GM23248 (cell line): ENCODE results near the gene PAX7. TPM values are rescaled to one million over a fixed set of nuclear protein-coding genes. Genes with fewer than 3 reads are reported as not detected.
"Not testable (repeated sequence)": the region's sequence is repeated elsewhere in the genome, so short reads cannot be mapped to it uniquely, and the experiment has no call there.

ENCODE experiments used
- DNase-seq: peaks from one replicate; pipeline ENCODE4 v3.0.0-alpha.2; 2015
- H2AFZ ChIP-seq: fragments of 200-600 bp; sonication (generic); 2 replicates; pipeline ENCODE4 v1.6.1; 2016; ENCODE audit warnings: antibody characterized with exemption
- H3F3A ChIP-seq: fragments of 200-600 bp; sonication (generic); 2 replicates; pipeline ENCODE4 v1.6.1; 2016; ENCODE audit warnings: mild to moderate bottlenecking, antibody characterized with exemption, mixed run types; ENCODE audit not compliant: insufficient read depth
- H3K27ac ChIP-seq: fragments of 200-600 bp; sonication (generic); 2 replicates; pipeline ENCODE4 v1.5.1; 2016; ENCODE audit warnings: mild to moderate bottlenecking
- H3K27me3 ChIP-seq: fragments of 200-600 bp; sonication (generic); replicated peaks from 2 replicates; pipeline ENCODE4 v1.6.1; 2016; ENCODE audit warnings: mild to moderate bottlenecking; ENCODE audit not compliant: insufficient read depth
- H3K36me3 ChIP-seq: fragments of 200-600 bp; sonication (generic); 2 replicates; pipeline ENCODE4 v1.6.1; 2016; ENCODE audit warnings: low read depth, mild to moderate bottlenecking
- H3K4me1 ChIP-seq: fragments of 200-600 bp; sonication (generic); 2 replicates; pipeline ENCODE4 v1.6.1; 2016; ENCODE audit warnings: mild to moderate bottlenecking; ENCODE audit not compliant: insufficient read depth
- H3K4me2 ChIP-seq: fragments of 200-600 bp; sonication (generic); one replicate; pipeline ENCODE4 v1.6.1; 2016; ENCODE audit warnings: mild to moderate bottlenecking; ENCODE audit not compliant: unreplicated experiment
- H3K4me3 ChIP-seq: fragments of 200-600 bp; sonication (generic); 2 replicates; pipeline ENCODE4 v1.5.1; 2016; ENCODE audit warnings: mild to moderate bottlenecking
- H3K79me2 ChIP-seq: fragments of 200-600 bp; sonication (generic); 2 replicates; pipeline ENCODE4 v1.6.1; 2016; ENCODE audit warnings: mild to moderate bottlenecking; ENCODE audit not compliant: insufficient read depth
- H3K9ac ChIP-seq: fragments of 200-600 bp; sonication (generic); 2 replicates; pipeline ENCODE4 v1.6.1; 2016; ENCODE audit warnings: mild to moderate bottlenecking
- H3K9me2 ChIP-seq: fragments of 200-600 bp; sonication (generic); 2 replicates; pipeline ENCODE4 v1.6.1; 2016; ENCODE audit warnings: mixed run types, mild to moderate bottlenecking, moderate library complexity; ENCODE audit not compliant: insufficient read depth
- H3K9me3 ChIP-seq: fragments of 200-600 bp; sonication (generic); one replicate; pipeline ENCODE4 v1.6.1; 2017; ENCODE audit warnings: low read depth
- H4K20me1 ChIP-seq: fragments of 200-600 bp; sonication (generic); 2 replicates; pipeline ENCODE4 v1.6.0; 2016; ENCODE audit not compliant: insufficient read depth
- EZH2 ChIP-seq: fragments of 200-600 bp; sonication (generic); IDR thresholded peaks from 2 replicates; pipeline ENCODE4 v1.6.1; 2018; ENCODE audit warnings: antibody characterized with exemption, mild to moderate bottlenecking; ENCODE audit not compliant: insufficient read depth, poor library complexity, severe bottlenecking
- EZH2phosphoT487 ChIP-seq: fragments of 200-600 bp; sonication (generic); IDR thresholded peaks from 2 replicates; pipeline ENCODE4 v1.6.1; 2018; ENCODE audit warnings: antibody characterized with exemption, moderate library complexity, mild to moderate bottlenecking, low read depth; ENCODE audit not compliant: insufficient read depth
- WGBS, 2 experiments: methylation state at CpG; one replicate each; pipeline ENCODE4 v1.1.6; 2015 to 2017; ENCODE audit warnings: low lambda C conversion rate in 2 of 2, low coverage in 1 of 2; ENCODE audit errors: missing lambda C conversion rate in 2 of 2; 5-methylcytosine and 5-hydroxymethylcytosine counted together
- in situ Hi-C: fragments of 300-500 bp; cut with MboI; formaldehyde crosslinking; loops from 2 replicates; pipeline ENCODE4 v1.15.0; 2020
- polyA plus RNA-seq: library from polyadenylated mRNA; unstranded; fragments of >200 nt; fragmentation: Nextera tagmentation; extraction: Ambion mirVana; gene quantifications from 2 replicates; pipeline ENCODE4 v1.2.1, GENCODE V29; 2016
- total RNA-seq: library from RNA; depleted of rRNA; stranded (reverse); fragments of >200 nt; shearing (Covaris generic); gene quantifications from 2 replicates; pipeline ENCODE4 v1.2.3, GENCODE V29; 2014

Gene PAX7
- total and polyA plus RNA-seq, 2 experiments from 2014 or later, result not detected

- H3K79me2 ChIP-seq, result no peaks in the 10 kb centered on the region
- H3K4me2 ChIP-seq, result no peak overlapping the region
- no peak overlapping the region for H3K4me3 ChIP-seq
- H3K27ac ChIP-seq, result no peak overlapping the region
- no peaks in the 10 kb centered on the region for H3K9me2 ChIP-seq
- in situ Hi-C loops, result no loop called here
- H3K36me3 ChIP-seq, result no peaks in the 10 kb centered on the region
- TF ChIP-seq EZH2phosphoT487, result no peak
- TF ChIP-seq EZH2, result no peak
- H2AFZ ChIP-seq, result no peak overlapping the region
- H4K20me1 ChIP-seq, result no peaks in the 10 kb centered on the region
- peaks cover 20% of the 10 kb centered on the region for H3K27me3 ChIP-seq
- no peaks in the 10 kb centered on the region for H3K4me1 ChIP-seq
- H3K9me3 ChIP-seq, result no peaks in the 10 kb centered on the region
- no peak for DNase-seq
- no peaks in the 10 kb centered on the region for H3F3A ChIP-seq
- 8 to 10% methylated on average over 25 of the region's 25 CpGs for WGBS, 2 experiments
- H3K9ac ChIP-seq, result no peak overlapping the region
Observed at GRCh38 chr1:18693256-18694098, 62.8 kb downstream of the PAX7 start.

- H3F3A ChIP-seq, H3K9me3 ChIP-seq, H3K4me1 ChIP-seq, H2AFZ ChIP-seq, H3K79me2 ChIP-seq, H3K4me3 ChIP-seq, H4K20me1 ChIP-seq, H3K36me3 ChIP-seq, H3K9ac ChIP-seq, in situ Hi-C loops, DNase-seq, H3K27ac ChIP-seq, H3K9me2 ChIP-seq, H3K4me2 ChIP-seq: not testable (repeated sequence)
- 51 to 57% methylated on average over 7 of the region's 7 CpGs for WGBS, 2 experiments
- peaks cover 20% of the 10 kb centered on the region for H3K27me3 ChIP-seq
Observed at GRCh38 chr1:18694289-18694688, 63.6 kb downstream of the PAX7 start.

GRCh38 chr1:18697541-18697940, 66.9 kb downstream of the PAX7 start:
- Histone ChIP-seq H3K9me3 (no peaks in the 10 kb centered on the region), H3K4me3 (no peak overlapping the region), H3K27ac (no peak overlapping the region), H3K36me3 (no peaks in the 10 kb centered on the region), H3K9me2 (no peaks in the 10 kb centered on the region), H3K4me1 (no peaks in the 10 kb centered on the region), H3K79me2 (no peaks in the 10 kb centered on the region), H2AFZ (no peak overlapping the region), H3K27me3 (peaks cover 20% of the 10 kb centered on the region), H3F3A (no peaks in the 10 kb centered on the region), H3K4me2 (no peak overlapping the region), H3K9ac (no peak overlapping the region), H4K20me1 (no peaks in the 10 kb centered on the region)
- DNase-seq, result no peak
- 18 to 24% methylated on average over 1 of the region's 1 CpG for WGBS, 2 experiments
- in situ Hi-C loops, result no loop called here
- TF ChIP-seq EZH2, result no peak
- no peak for TF ChIP-seq EZH2phosphoT487

- TF ChIP-seq EZH2phosphoT487, result no peak
- no peak for TF ChIP-seq EZH2
- Histone ChIP-seq H3K4me2 (no peak overlapping the region), H3K9me3 (no peaks in the 10 kb centered on the region), H3F3A (no peaks in the 10 kb centered on the region), H3K4me3 (no peak overlapping the region), H3K36me3 (no peaks in the 10 kb centered on the region), H3K79me2 (no peaks in the 10 kb centered on the region), H3K4me1 (no peaks in the 10 kb centered on the region), H3K9me2 (no peaks in the 10 kb centered on the region), H2AFZ (no peak overlapping the region), H3K9ac (no peak overlapping the region), H3K27me3 (peaks cover 11% of the 10 kb centered on the region), H4K20me1 (no peaks in the 10 kb centered on the region), H3K27ac (no peak overlapping the region)
- WGBS, 2 experiments, result 74 to 76% methylated on average over 10 to 12 of the region's 12 CpGs
- in situ Hi-C loops, result no loop called here
- no peak for DNase-seq
Observed at GRCh38 chr1:18700530-18700929, 69.9 kb downstream of the PAX7 start.
